ENCODE results near the gene ZBTB20. TPM values are rescaled to one million over a fixed set of nuclear protein-coding genes. Genes with fewer than 3 reads are reported as not detected.

ZBTB20 gene
- total RNA-seq, 3 donors from 2014 or later (not counting 1 experiment from before 2014, with no cell fraction given), result 52.7 to 58.3 (median 55.9) TPM

GRCh38 chr3:114538211-114538610 is 608.9 kb downstream of the ZBTB20 start:
- intact Hi-C loops (cut with micrococcal nuclease), result no loop called here
- no peak overlapping the region for H3K4me3 ChIP-seq (ENCODE audit: low read length)
- Mint-ChIP-seq H3K36me3 (peaks cover 7% of the 10 kb centered on the region), H3K9me3 (peaks cover under 1 to 3% of the 10 kb centered on the region in 2 donors), H3K4me3 (no peak overlapping the region), H3K27ac (no peak overlapping the region), H3K4me1 (peaks cover 24 to 26% of the 10 kb centered on the region in 2 donors), H3K27me3 (ENCODE audit: low read depth in 2 of 2) (no peaks in the 10 kb centered on the region)
- no peaks in the 10 kb centered on the region for H3K27me3 ChIP-seq (ENCODE audit: control insufficient read depth, insufficient read depth, low read length)
- H3K36me3 ChIP-seq (ENCODE audit: control insufficient read depth, insufficient read depth, low read length), result no peaks in the 10 kb centered on the region
- ATAC-seq (no peak), DNase-seq (no peak)
- no peak overlapping the region for H3K27ac ChIP-seq (ENCODE audit: low read length)
- no peaks in the 10 kb centered on the region for H3K9me3 ChIP-seq (ENCODE audit: control insufficient read depth, insufficient read depth, low read length)
- WGBS (ENCODE audit: insufficient coverage), result no CpG with 5 or more reads among the region's 2 CpGs
- no peaks in the 10 kb centered on the region for H3K4me1 ChIP-seq (ENCODE audit: control insufficient read depth, insufficient read depth, low read length)
- TF ChIP-seq CTCF (IDR thresholded peaks at IDR 0.05), result no peak

- H3K27me3 ChIP-seq (ENCODE audit: control insufficient read depth, insufficient read depth, low read length), result no peaks in the 10 kb centered on the region
- no peak overlapping the region for H3K4me3 ChIP-seq (ENCODE audit: low read length)
- DNase-seq (no peak), ATAC-seq (no peak)
- WGBS (ENCODE audit: insufficient coverage), result 100% methylated on average over 2 of the region's 3 CpGs
- Mint-ChIP-seq H3K27ac (no peak overlapping the region), H3K36me3 (no peaks in the 10 kb centered on the region), H3K4me1 (peaks cover 17 to 18% of the 10 kb centered on the region in 2 donors), H3K9me3 (peaks cover 0 to 2% of the 10 kb centered on the region in 2 donors), H3K4me3 (no peak overlapping the region), H3K27me3 (ENCODE audit: low read depth in 2 of 2) (no peaks in the 10 kb centered on the region)
- no peak for TF ChIP-seq CTCF (IDR thresholded peaks at IDR 0.05)
- peaks cover 9% of the 10 kb centered on the region for H3K9me3 ChIP-seq (ENCODE audit: control insufficient read depth, insufficient read depth, low read length)
- no peaks in the 10 kb centered on the region for H3K36me3 ChIP-seq (ENCODE audit: control insufficient read depth, insufficient read depth, low read length)
- intact Hi-C loops (cut with micrococcal nuclease), result no loop called here
- peaks cover 14% of the 10 kb centered on the region for H3K4me1 ChIP-seq (ENCODE audit: control insufficient read depth, insufficient read depth, low read length)
- no peak overlapping the region for H3K27ac ChIP-seq (ENCODE audit: low read length)
Observed at GRCh38 chr3:114528517-114528916, 618.6 kb downstream of the ZBTB20 start.

GRCh38 chr3:114527036-114527644 is 619.9 kb downstream of the ZBTB20 start:
- Mint-ChIP-seq H3K27me3 (ENCODE audit: low read depth in 2 of 2) (no peaks in the 10 kb centered on the region), H3K9me3 (no peaks in the 10 kb centered on the region), H3K4me3 (no peak overlapping the region), H3K4me1 (peaks cover 5% of the 10 kb centered on the region in 2 donors), H3K27ac (no peak overlapping the region), H3K36me3 (no peaks in the 10 kb centered on the region)
- peaks cover 8% of the 10 kb centered on the region for H3K4me1 ChIP-seq (ENCODE audit: control insufficient read depth, insufficient read depth, low read length)
- H3K36me3 ChIP-seq (ENCODE audit: control insufficient read depth, insufficient read depth, low read length), result no peaks in the 10 kb centered on the region
- H3K27me3 ChIP-seq (ENCODE audit: control insufficient read depth, insufficient read depth, low read length), result no peaks in the 10 kb centered on the region
- intact Hi-C loops (cut with micrococcal nuclease), result no loop called here
- no peak for TF ChIP-seq CTCF (IDR thresholded peaks at IDR 0.05)
- H3K27ac ChIP-seq (ENCODE audit: low read length), result no peak overlapping the region
- peaks cover 4% of the 10 kb centered on the region for H3K9me3 ChIP-seq (ENCODE audit: control insufficient read depth, insufficient read depth, low read length)
- H3K4me3 ChIP-seq (ENCODE audit: low read length), result no peak overlapping the region
- no peak for DNase-seq
- 71% methylated on average over 1 of the region's 1 CpG for WGBS (ENCODE audit: insufficient coverage)
- ATAC-seq, result no peak

GRCh38 chr3:114525278-114525677 is 621.8 kb downstream of the ZBTB20 start:
- no peak for TF ChIP-seq CTCF (IDR thresholded peaks at IDR 0.05)
- Mint-ChIP-seq H3K9me3 (no peaks in the 10 kb centered on the region), H3K4me1 (no peaks in the 10 kb centered on the region), H3K36me3 (no peaks in the 10 kb centered on the region), H3K27ac (no peak overlapping the region), H3K27me3 (ENCODE audit: low read depth in 2 of 2) (no peaks in the 10 kb centered on the region), H3K4me3 (no peak overlapping the region)
- no peaks in the 10 kb centered on the region for H3K36me3 ChIP-seq (ENCODE audit: control insufficient read depth, insufficient read depth, low read length)
- intact Hi-C loops (cut with micrococcal nuclease), result no loop called here
- DNase-seq (no peak), ATAC-seq (no peak)
- H3K4me3 ChIP-seq (ENCODE audit: low read length), result no peak overlapping the region
- H3K27me3 ChIP-seq (ENCODE audit: control insufficient read depth, insufficient read depth, low read length), result no peaks in the 10 kb centered on the region
- H3K27ac ChIP-seq (ENCODE audit: low read length), result no peak overlapping the region
- WGBS (ENCODE audit: insufficient coverage), result 99% methylated on average over 2 of the region's 2 CpGs
- H3K9me3 ChIP-seq (ENCODE audit: control insufficient read depth, insufficient read depth, low read length), result no peaks in the 10 kb centered on the region
- H3K4me1 ChIP-seq (ENCODE audit: control insufficient read depth, insufficient read depth, low read length), result no peaks in the 10 kb centered on the region
